SKM-1 (cell line): Measurements from ENCODE around the gene EEF2.

Experiments used
- DNase-seq: peaks from one replicate; lab custom pipeline; 2025; ENCODE audit not compliant: unreplicated experiment; lab: John Stamatoyannopoulos, UW

EEF2 gene

GRCh38 chr19:3984908-3985642, at the start of gene EEF2:
EEF2 (minus strand) TSS chr19:3985463; CDS start chr19:3985380, 83 bp downstream.
- peak; percentile 76 for DNase-seq

DNA sequence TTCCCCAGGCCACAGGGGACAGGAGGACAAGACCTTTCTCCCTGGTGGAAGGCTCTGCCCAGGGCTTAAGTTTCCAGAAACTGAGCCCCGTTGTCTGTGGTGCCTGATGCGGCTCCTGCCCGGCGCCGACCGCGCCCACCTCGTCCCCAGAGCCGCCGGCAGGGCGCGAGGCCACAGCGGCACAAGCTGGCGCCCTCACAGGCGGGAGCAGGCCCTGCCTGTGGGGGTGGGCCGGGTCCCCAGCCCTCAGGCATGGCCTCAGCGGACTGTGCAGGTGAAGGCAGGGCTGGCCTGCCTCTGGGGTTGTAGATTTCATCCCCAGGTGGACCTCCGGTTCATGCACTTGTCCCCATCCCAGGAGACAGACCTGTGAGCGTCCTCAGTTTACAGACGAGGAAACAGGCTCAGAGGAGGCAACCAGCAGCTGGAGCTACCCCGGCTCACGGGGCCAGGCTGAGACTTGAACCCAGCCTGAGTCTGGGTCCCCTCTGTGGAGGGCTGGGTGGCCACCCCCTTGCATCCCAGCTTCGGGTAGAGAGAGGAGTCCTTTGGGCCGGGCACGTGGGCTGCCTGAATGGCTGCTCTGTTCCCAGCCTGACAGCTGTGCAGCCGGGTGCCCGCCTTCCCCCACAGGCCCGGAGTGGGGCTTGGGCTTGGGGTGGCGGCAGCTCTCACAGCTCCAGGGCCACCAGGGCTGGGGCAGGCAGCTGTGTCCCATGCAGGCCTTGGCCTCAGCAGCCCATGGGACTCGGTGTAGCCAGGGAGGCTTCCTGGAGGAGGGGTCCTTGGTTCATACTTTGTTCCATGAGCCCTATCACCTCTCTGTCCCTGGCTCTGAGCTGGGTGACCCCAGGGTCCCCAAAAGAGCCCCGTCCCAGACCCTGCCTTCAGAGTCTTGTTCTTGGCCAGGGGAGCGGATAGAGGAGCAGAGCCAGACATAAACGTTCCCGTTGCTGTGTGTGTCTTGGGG, 49.1 kb upstream of the EEF2 start:
- no peak for DNase-seq

- DNase-seq = no peak
Observed at GRCh38 chr19:4033028-4033956, 48.0 kb upstream of the EEF2 start.

DNA sequence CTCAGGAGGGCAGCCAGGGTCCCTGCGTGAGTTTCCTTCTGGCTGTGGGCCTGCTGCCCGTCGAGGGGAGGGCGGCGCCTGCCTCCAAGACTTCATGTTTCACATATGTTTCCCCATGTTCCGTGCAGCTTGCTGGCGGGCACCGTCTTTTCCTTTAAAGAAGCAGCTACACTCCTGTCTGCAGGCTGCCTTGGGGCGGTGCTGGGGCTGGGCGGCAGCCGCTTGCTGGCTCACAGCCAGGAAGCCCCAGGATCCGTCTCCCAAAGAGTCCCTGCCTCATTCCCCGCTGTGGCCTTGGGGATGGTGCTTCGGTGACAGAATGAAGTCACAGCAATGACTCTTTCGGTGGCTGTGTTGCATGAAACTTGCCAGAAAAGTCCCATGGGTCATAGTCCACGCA, 47.2 kb upstream of the EEF2 start:
- DNase-seq = no peak

DNA sequence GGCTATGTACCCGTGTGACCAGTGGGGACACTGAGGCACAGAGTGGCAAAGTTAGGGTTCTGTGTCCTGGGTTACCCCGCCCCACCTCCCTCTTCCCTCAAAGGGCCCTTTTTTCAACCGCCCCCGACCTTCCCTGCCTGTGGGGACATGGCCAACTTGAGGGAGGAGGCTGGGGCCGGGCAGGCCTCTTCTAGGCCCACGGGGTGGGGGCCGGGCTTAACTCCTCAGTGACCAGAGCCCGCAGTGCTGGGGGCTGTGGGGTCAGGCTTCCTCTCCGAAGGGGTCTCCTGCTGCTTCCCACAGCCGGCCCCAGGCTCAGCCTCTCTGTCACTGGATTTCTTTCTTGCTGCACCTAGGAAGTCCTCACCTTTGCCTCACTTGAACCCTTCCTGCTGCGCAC, 46.2 kb upstream of the EEF2 start:
- no peak for DNase-seq

DNA sequence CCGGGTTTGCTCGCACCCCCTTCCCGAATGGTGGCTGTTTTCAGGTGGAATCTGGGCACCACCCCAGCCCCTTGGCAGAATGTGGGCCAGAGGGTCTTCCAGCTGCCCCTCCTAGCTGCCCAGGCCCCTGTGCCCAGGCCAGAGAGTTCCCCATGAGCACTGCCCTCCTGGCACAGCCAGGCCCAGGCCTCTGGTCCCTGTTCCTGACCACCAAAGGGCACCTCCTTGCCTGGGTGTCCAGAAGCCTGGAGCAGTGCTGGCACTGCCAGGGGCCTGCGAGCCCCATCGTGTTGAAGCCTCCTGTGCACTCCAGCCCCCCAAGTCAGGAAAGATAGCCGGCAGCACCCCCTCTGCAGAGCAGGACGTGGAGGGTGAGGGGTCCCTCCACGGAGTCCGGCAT, 45.7 kb upstream of the EEF2 start:
- DNase-seq = no peak

DNA sequence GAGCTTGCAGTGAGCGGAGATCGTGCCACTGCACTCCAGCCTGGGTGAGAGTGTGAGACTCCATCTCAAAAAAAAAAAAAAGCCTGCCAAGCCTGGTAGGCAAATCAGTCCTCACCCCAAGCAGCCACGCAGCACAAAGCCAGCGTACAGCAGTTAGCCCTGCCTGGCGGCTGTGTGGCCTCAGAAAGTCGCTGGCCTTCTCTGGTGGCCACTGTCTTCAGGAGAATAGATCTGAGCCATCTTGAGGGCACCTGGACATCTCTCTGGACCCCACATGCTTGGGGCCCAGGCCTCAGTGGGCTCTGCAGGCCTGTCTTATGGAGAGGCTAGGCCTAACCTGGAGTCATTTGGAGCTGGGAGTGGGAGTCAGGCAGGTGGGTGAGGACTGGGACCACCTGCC, 45.3 kb upstream of the EEF2 start:
- no peak for DNase-seq

GRCh38 chr19:4029247-4029614, 44.0 kb upstream of the EEF2 start:
- no peak for DNase-seq

DNA sequence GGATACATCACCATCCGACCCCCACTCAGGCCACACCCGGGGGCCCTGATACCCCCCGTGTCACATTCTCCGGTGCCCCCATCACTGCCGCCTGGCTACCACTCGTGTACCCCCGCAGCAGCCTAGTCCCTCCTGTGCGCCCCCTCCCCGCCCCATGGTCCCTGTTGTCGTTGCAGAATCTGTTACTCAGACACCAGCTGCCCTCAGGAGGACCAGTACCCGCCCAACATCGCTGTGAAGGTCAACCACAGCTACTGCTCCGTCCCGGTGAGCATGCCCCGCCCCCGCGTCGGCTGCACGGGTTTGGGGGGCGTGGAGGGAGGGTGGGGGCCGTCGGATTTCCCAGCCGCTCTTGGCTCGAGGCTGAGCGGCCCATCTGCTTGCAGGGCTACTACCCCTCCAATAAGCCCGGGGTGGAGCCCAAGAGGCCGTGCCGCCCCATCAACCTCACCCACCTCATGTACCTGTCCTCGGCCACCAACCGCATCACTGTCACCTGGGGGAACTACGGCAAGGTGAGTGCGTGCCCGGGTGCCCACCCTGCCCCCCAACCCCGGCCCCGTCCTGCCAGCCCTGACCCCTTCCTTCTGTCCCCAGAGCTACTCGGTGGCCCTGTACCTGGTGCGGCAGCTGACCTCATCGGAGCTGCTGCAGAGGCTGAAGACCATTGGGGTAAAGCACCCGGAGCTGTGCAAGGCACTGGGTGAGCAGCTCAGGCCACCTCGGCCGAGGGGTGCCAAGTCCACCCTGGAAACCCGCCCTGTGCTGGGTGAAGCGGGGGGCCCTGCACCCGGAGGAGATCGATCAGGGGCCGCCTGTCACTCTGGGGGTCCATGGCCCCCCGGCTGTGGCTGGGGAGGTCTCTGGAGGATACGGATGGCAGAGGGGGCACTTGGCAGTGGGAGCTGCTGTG, 43.3 kb upstream of the EEF2 start:
- DNase-seq = no peak

- DNase-seq = no peak
Observed at GRCh38 chr19:4027146-4027545, 41.9 kb upstream of the EEF2 start.

- no peak for DNase-seq
Observed at GRCh38 chr19:4025317-4025716, 40.1 kb upstream of the EEF2 start.

- DNase-seq = no peak
Observed at GRCh38 chr19:4023600-4024398, 38.5 kb upstream of the EEF2 start.

DNA sequence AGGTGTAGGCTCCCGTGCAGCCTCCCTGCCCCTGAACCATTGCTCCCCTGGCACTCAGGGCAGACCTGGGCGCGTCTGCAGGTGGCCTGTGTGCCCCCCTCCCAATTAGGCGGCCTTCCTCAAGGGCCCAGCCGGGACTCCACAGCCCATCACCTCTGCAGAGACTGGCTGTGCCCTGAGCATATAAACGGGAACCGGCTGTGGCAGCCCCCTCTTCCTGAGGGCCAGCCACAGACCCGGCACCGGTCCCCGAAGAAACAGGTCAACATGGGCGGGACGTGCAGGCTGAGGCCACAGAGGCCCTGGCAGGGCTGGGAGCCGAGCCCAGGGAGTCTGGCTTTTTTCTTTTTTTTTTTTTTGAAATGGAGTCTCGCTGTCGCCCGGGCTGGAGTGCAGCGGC, 34.3 kb upstream of the EEF2 start:
- no peak for DNase-seq

DNA sequence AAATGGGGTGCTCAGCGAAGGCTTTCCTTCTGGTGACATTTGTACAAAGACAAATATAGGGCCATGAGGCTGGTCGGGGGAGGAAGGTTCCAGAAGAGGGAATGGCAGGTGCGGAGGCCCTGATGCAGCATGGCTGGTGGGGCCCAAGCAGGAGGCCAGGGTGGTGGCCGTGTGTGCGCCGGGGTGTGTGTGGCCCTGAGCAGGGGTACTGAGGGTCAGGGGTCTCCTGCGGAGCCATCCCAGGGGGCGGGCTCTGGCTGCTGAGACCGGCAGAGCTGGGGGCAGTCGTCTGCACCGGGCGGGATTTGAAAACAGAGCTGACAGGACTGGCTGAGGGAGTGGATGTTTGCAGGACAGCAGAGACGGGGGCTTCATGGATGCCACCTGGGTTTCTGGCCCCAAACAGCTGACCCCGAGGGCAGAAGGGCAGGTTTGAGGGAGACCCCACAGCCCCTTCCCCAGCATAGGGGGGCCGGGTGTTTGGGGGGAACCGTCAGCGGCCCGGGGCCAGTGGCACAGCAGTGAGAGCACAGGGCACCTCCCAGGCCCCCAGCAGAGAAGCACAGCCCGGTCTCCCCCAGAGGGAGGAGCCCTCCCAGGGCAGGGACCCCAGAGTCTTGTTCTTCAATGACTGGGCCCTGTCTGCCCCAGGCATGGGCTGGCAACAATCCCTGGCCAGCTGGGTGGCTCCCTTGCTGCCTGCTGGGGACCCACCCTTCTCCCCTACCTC, 33.7 kb upstream of the EEF2 start:
- no peak for DNase-seq

GRCh38 chr19:4018140-4018613, 32.9 kb upstream of the EEF2 start:
- DNase-seq = no peak

- DNase-seq = no peak
Observed at GRCh38 chr19:4016903-4017638, 31.8 kb upstream of the EEF2 start.

- DNase-seq = no peak
Observed at GRCh38 chr19:4016486-4016885, 31.2 kb upstream of the EEF2 start.
